ENCODE results near the gene TKT. TPM values are rescaled to one million over a fixed set of nuclear protein-coding genes. Genes with fewer than 3 reads are reported as not detected.

The TKT gene
- total and polyA plus RNA-seq, 2 of the 8 experiments (the other 6 are each of a cell fraction or from before 2014, with no cell fraction given) = 418 to 986 TPM

DNA sequence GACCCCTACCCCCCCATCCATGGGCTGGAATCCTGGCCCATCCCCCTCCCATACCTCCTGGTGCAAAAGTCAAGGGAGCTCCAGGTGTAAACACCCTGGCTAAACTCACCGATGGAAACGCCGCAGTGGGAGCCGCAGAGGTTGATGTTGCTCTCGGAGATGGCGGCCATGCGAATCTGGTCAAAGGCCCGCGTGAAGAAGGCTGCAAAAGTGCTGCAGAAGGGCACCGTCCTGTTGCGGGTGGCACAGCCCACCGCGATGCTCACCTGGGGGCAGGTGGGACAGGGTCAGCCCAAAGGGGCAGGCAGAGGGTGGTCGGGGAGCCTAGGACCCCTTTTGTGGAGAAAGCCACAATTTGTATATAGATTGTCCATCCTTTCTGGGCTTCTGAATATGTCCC lies 26.7 kb downstream of the TKT start:
- Histone ChIP-seq H2BK15ac (ENCODE audit: low read length) (no peak overlapping the region), H2AK5ac (ENCODE audit: low read depth, low read length) (no peak overlapping the region), H3K27ac (ENCODE audit: low read depth, low read length) (no peak overlapping the region), H3K9ac (replicated peaks in 1 of 4; ENCODE audit: extremely low read depth in 1 of 4, low read depth in 3 of 4, low read length in 3 of 4) (no peak overlapping the region), H4K91ac (replicated peaks; ENCODE audit: insufficient read length, low read length) (no peak overlapping the region), H2BK120ac (replicated peaks; ENCODE audit: low read depth, low read length) (no peak overlapping the region), H3K56ac (replicated peaks; ENCODE audit: insufficient read length, low read depth, low read length) (no peak overlapping the region), H4K20me1 (replicated peaks in 1 of 2; ENCODE audit: control insufficient read depth in 1 of 2, insufficient read depth in 2 of 2, low read length in 2 of 2) (peaks cover 23 to 62% of the 10 kb centered on the region in 2 experiments), H2AFZ (ENCODE audit: low read length) (no peak overlapping the region), H2BK5ac (ENCODE audit: low read depth, low read length) (no peak overlapping the region), H3K14ac (ENCODE audit: insufficient read length) (no peak overlapping the region), H3K79me2 (ENCODE audit: control insufficient read depth in 1 of 2, insufficient read depth in 2 of 2, low read length in 2 of 2) (no peaks in the 10 kb centered on the region; a peak in 1 of 4 replicates), H3K4me2 (ENCODE audit: insufficient read depth in 1 of 2, low read depth in 2 of 2, low read length in 2 of 2) (no peak overlapping the region), H3K79me1 (ENCODE audit: low read depth, low read length) (peaks cover 3% of the 10 kb centered on the region), H3K18ac (ENCODE audit: extremely low read depth, low read length) (no peak overlapping the region), H3K4ac (replicated peaks; ENCODE audit: insufficient read length, low read depth, low read length) (no peak overlapping the region), H2BK12ac (ENCODE audit: low read depth, low read length) (no peak overlapping the region), H3K4me1 (replicated peaks in 1 of 4; ENCODE audit: control insufficient read depth in 3 of 4, insufficient read depth in 4 of 4, low read length in 3 of 4) (no peaks in the 10 kb centered on the region; a peak in 1 of 7 replicates), H3K4me3 (ENCODE audit: extremely low read depth in 1 of 4, insufficient read depth in 2 of 4, low read depth in 3 of 4, low read length in 4 of 4) (no peak overlapping the region), H4K5ac (ENCODE audit: insufficient read length, low read depth, low read length) (no peak overlapping the region), H3K27me3 (replicated peaks in 1 of 4; ENCODE audit: control insufficient read depth in 3 of 4, extremely low read depth in 1 of 4, insufficient read depth in 3 of 4, low read length in 3 of 4) (no peaks in the 10 kb centered on the region), H3K23ac (ENCODE audit: insufficient read length) (no peak overlapping the region), H3K9me3 (ENCODE audit: insufficient read depth in 2 of 2, low read depth in 1 of 2, low read length in 1 of 2) (no peaks in the 10 kb centered on the region), H4K8ac (ENCODE audit: extremely low read depth, insufficient read depth, low read length) (no peak overlapping the region), H3K23me2 (ENCODE audit: low read depth, low read length) (no peaks in the 10 kb centered on the region), H2BK20ac (ENCODE audit: low read length) (no peak overlapping the region), H3K36me3 (ENCODE audit: control insufficient read depth in 2 of 4, insufficient read depth in 4 of 4, low read length in 3 of 4) (peaks cover 83 to 100% (median 97%) of the 10 kb centered on the region in 4 experiments)
- ChIA-PET POLR2A (ENCODE audit: partially characterized antibody) (interaction anchor here (0.6 to 28.5 kb wide), 4 partner anchors 8 to 46 kb away, joined by 3 to 449 read pairs (median 3); partner anchors contain the start of gene TKT), CTCF (ENCODE audit: partially characterized antibody) (interaction anchor here (0.7 to 3.2 kb wide), 18 partner anchors 9 to 298 kb away, joined by 3 to 11 read pairs (median 4); no protein-coding TSS in a partner anchor)
- 98% methylated on average over 14 of the region's 14 CpGs; no CpG with 5 or more reads in 1 of the 2 experiments for WGBS, 2 experiments (ENCODE audit: extremely low coverage in 1 of 2, insufficient coverage in 1 of 2, insufficient read length in 1 of 2, insufficient replicate concordance in 2 of 2, low coverage in 1 of 2, low lambda C conversion rate in 2 of 2, missing lambda C conversion rate in 1 of 2)
- DNase-seq (ENCODE audit: low read depth in 1 of 2, low spot score in 2 of 2) (no peak), FAIRE-seq (no peak)

All from H1 (cell line).